HG02885 (cell line): ENCODE measurements around the gene IL1RAPL2.
"Not testable (repeated sequence)": the region's sequence is repeated elsewhere in the genome, so short reads cannot be mapped to it uniquely, and the experiment has no call there.

Experiments used
- ATAC-seq: cut with Tn5 transposase; IDR thresholded peaks from one replicate; pipeline ENCODE4 v1.9.1; 2021; ENCODE audit warnings: mild to moderate bottlenecking; ENCODE audit not compliant: unreplicated experiment, poor library complexity

The IL1RAPL2 gene

DNA sequence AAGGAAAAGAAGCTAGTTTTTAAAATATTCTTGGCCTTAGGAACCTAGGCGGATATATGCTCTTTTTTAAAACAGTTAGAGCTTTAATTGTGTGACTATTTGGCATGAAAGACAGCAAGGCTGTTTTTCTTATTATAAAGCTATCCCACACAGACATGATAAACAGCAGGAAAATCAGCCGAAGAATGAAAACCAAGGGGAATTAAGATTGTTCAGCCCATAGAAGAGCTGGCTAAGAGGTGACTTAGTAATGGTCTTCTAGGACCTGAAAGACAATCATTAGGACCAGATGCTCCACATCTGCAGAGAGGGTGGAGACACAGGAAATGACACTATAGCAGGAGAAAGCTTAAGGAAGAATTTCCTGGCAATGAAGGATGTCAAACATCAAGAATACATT lies 1085.0 kb downstream of the IL1RAPL2 start:
- ATAC-seq, result no peak

- no peak for ATAC-seq
These were observed 1087.9 kb downstream of the IL1RAPL2 start for GRCh38 chrX:105653891-105654290.

- no peak for ATAC-seq
These were observed 1092.1 kb downstream of the IL1RAPL2 start for GRCh38 chrX:105658136-105658535.

- ATAC-seq, result no peak
These were observed 1096.2 kb downstream of the IL1RAPL2 start for GRCh38 chrX:105662248-105662647.

DNA sequence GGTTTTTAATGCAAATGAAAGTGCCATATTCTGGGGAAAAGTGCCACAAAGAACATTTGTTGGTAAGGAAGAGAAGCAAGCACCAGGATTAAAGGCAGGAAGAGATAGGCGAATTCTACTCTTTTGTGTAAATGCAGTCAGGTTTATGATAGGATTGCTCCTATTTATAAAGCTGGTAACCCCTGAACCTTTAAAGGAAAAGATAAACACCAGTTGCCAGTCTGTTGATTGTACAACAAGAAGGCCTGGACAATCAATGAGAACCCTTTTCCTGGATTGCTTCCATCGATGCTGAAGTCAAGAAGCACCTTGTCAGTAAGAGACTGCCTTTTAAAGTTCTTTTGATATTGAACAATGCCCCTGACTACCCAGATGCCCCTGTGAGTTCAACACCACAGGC lies 1098.2 kb downstream of the IL1RAPL2 start:
- ATAC-seq, result no peak

DNA sequence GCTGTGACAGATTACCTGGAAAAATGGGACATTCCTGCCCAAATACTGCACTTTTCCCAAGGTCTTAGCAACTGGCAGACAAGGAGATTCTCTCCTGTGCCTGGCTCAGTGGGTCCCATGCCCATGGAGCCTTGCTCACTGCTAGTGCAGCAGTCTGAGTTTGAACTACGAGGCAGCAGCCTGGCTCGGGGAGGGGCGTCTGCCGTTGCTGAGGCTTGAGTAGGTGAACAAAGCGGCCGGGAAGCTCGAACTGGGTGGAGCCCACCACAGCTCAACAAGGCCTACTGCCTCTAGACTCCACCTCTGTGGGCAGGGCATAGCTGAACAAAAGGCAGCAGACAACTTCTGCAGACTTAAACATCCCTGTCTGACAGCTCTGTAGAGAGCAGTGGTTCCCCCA lies 1118.3 kb downstream of the IL1RAPL2 start:
- ATAC-seq, result not testable (repeated sequence)

GRCh38 chrX:105694839-105695238 lies 1128.8 kb downstream of the IL1RAPL2 start:
- ATAC-seq, result no peak

- no peak for ATAC-seq
These were observed 1129.5 kb downstream of the IL1RAPL2 start for GRCh38 chrX:105695451-105695850.

GRCh38 chrX:105696870-105697269 lies 1130.9 kb downstream of the IL1RAPL2 start:
- peak; percentile 39 for ATAC-seq

DNA sequence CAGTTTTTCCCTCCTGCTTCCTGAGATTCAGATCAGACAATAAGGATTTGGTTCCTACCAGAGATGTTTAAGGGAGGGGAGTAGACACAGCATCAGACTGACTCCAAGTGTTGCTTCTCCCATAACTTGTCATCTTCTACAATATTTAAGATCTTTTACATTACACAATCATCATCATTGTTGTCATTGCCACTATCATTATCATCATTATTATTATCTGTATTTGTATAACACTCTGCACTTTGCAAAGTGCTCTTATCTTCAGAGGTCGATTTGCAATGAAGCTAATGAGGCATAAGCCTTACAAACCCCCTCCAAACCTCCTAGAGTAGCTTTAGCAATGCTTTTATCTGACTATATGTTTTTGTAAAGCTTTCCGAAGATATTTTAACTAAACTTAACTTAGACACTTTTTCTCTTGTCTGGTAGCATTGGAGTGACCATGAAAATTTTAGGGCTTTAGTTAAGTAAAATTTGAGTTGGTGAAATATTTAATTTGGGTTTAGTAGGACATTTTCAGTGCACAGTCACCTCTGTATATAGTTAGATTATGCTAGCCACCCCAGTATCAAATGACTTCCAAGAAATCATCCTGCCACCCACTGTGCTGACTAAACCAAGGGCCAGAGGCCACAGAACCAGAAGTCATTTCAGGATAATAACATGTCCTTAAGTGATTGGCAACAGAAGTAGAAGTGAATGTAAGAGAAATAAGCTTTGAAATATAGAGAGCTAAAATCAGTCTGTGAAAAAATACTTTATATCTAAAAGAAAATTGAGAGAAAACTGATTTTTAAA lies 1132.2 kb downstream of the IL1RAPL2 start:
- ATAC-seq, result no peak

DNA sequence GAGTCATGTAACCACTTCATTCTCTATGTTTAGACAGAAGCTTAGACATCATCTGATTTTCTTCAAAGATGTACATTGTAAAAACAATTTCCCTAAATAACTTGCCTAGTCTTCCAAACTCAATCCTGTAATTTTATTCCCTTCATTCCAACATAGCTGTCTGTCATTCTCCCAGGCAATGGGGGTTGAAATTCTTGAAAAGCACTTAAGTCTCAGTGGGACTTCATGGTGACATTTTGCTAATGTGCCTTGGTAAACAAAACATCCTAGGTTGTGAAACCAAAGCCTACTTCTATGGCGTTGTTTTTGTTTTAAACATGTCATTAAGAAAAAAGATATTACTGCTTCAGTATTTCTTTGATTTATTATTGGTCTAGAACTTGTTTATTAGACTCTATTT lies 1134.3 kb downstream of the IL1RAPL2 start:
- no peak for ATAC-seq

DNA sequence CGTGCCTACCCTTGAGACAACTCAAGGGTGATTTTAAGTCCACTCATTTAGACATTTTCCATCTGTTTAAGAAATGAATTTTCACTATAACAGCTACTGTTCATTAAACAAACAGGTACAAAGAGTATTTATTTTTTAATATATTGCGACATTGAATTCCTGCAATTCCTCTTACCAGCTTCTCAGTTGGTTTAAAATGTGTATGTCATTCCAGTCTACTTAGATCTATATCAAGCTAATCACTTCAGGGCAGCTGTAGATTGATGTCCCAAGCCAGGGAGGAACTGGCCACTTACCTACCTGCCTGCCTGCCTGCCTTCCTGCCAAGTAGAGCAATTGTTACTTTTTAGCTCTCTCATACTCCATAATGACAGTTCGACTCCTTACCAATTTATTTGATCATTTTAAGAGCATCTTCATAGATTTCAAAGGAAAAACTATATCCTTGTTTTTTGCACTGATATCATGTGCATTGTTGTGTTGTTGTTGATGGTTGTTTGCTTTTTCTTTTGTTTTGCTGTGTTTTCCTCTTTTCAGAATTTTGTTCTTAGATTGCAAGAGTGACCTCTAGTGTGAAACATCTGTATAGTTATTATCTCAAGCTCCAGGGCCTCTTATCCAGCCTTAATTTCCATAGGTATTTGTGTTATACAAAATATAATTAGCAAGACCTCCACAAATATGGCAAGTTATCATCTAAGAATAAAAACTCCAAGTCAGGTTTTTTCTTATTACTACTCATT lies 1135.5 kb downstream of the IL1RAPL2 start:
- no peak for ATAC-seq

DNA sequence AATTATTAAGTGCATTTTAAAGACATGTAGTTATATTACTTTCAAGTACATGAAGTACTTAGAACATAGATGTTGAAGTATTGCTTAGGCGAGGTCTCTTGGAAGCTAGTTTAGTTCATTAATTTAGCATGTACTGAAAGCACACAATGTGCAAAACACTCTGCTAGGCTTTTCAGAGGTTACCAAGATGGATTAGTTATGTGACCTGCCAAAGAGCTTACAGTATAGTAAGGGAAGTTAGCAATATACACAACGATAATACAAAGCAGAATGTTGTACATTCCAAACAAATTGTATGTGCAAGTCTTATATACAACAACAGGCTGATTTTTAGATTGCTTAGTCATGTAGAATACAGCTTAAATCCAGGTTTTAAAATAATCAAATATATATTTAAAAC lies 1137.9 kb downstream of the IL1RAPL2 start:
- ATAC-seq, result no peak

DNA sequence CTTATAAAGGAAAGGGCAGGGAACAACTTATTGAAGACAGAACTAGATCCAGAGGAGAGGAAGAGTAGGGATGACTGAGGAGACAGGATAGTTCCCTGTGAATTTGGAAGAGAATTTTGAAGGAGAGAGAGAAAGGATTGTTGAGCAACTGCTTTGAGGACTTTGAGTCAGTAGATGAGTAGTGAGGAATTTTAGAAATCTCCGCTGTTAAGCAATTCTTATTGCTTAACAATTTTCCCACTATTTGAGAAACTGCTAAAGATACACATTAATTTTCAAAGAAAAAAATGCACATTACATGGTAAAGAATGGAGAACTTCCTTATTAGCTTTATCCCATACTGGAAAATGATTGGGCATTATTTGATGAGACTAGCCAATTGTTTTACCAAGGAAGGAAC lies 1140.0 kb downstream of the IL1RAPL2 start:
- ATAC-seq, result no peak

DNA sequence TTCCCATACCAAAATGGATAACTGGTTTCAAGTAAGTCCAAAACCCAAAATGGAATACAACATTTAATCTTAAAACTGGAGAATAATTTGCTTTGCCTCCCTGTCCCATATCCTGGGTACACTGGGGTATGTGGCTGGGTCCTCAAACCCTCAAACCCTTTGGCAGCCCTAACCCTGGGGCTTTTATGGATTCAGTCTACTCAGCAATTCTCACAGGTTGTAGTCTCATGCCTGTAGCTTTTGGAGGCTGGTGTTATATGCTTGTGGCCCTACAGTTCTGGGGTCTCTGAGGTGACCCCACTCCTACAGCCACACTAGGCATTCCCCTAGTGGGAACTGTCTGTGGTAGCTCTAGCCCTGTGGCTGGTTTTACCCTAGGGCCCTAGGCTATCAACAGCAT lies 1145.8 kb downstream of the IL1RAPL2 start:
- no peak for ATAC-seq

- ATAC-seq, result no peak
These were observed 1149.7 kb downstream of the IL1RAPL2 start for GRCh38 chrX:105715746-105716145.

DNA sequence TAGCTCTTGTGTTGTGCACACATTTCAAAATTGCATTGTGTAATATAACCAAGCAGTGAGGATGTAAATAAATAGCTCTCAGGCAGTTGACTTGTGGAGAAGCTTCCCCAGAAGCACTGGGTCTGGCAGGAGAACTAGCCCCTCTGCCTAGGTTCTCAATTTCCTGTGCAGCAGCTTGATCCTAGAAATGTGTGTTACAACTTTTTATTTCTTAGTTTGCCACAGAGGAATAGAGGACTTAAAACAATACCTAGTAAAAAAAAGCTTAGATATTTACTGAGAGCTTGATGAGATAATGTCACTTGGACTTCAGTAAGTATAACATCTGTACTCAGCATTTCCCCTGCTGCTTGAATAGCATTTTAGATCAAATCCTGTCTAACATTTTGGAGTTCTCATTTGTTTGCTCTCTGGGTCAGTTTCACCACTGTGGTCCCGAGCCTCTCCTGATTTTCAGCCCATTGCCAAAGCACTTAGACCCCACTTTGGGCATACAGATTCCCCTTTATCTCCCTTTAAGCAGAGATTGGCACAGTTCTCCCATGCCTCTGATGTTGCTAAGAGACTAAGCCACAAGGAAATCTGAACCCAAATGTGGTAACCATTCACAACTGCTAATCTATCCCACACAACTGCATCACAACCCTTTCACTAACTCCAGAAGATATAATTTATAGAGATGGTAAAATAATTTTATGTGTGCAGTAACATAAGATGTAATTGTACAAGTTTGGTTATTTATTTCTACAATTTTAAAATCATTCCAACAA lies 1158.2 kb downstream of the IL1RAPL2 start:
- ATAC-seq, result no peak

GRCh38 chrX:105725228-105725627 lies 1159.2 kb downstream of the IL1RAPL2 start:
- no peak for ATAC-seq

DNA sequence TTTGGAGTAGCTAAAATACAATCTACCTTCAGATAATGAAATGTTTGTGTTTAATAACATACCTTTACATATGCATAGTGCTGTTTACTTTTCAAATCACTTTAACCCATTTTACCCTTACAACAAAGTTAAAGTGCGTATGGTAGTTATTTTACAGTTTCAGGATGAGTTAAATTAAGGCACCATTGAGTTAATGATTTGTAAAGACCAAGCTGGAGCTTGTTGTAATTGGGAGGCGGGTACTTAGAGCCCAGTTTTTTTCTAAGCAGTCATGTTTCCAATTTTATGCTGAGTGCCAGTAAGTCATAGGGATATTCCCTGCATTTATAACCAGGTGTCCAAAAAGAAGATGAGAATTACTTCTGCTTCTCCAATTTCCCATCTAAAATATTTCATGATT lies 1172.2 kb downstream of the IL1RAPL2 start:
- no peak for ATAC-seq

DNA sequence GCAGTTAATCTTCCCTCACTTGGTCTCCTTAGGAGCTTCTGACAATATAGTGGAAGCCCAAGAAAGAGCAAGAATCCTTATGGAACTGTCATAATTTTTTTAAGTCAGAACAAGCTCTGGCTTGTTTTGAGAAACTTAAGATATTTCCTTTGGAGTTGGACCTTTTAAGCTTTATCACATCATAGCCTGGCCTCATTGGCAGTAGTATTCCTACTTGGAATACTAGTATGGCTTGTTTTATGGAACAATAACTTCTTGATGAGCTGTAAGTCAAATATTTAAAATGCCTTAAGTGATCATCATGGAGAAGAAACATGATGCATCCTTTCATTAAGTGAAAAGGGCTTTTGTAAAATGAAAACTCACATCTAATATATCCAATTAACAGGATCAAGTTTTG lies 1178.3 kb downstream of the IL1RAPL2 start:
- ATAC-seq, result no peak

GRCh38 chrX:105744946-105745345 lies 1178.9 kb downstream of the IL1RAPL2 start:
- no peak for ATAC-seq
